GM12801 (cell line): ENCODE results near the gene PHF10.

Source experiments
- TF ChIP-seq, protein P1 (sequence below): IDR thresholded peaks from one replicate; pipeline ENCODE4 v1.5.1; 2011; ENCODE audit warnings: control low read depth; ENCODE audit not compliant: insufficient read length; ENCODE audit errors: extremely low read depth

Gene PHF10

GRCh38 chr6:169689287-169689686 lies 35.0 kb downstream of the PHF10 start:
- TF ChIP-seq, protein P1, sequence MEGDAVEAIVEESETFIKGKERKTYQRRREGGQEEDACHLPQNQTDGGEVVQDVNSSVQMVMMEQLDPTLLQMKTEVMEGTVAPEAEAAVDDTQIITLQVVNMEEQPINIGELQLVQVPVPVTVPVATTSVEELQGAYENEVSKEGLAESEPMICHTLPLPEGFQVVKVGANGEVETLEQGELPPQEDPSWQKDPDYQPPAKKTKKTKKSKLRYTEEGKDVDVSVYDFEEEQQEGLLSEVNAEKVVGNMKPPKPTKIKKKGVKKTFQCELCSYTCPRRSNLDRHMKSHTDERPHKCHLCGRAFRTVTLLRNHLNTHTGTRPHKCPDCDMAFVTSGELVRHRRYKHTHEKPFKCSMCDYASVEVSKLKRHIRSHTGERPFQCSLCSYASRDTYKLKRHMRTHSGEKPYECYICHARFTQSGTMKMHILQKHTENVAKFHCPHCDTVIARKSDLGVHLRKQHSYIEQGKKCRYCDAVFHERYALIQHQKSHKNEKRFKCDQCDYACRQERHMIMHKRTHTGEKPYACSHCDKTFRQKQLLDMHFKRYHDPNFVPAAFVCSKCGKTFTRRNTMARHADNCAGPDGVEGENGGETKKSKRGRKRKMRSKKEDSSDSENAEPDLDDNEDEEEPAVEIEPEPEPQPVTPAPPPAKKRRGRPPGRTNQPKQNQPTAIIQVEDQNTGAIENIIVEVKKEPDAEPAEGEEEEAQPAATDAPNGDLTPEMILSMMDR = no peak

- TF ChIP-seq, protein P1 = no peak
Observed at GRCh38 chr6:169685860-169686259, 38.4 kb downstream of the PHF10 start.

- TF ChIP-seq, protein P1 = no peak
Observed at GRCh38 chr6:169684056-169684455, 40.2 kb downstream of the PHF10 start.

- TF ChIP-seq, protein P1 = no peak
Observed at GRCh38 chr6:169678342-169678741, 46.0 kb downstream of the PHF10 start.

DNA sequence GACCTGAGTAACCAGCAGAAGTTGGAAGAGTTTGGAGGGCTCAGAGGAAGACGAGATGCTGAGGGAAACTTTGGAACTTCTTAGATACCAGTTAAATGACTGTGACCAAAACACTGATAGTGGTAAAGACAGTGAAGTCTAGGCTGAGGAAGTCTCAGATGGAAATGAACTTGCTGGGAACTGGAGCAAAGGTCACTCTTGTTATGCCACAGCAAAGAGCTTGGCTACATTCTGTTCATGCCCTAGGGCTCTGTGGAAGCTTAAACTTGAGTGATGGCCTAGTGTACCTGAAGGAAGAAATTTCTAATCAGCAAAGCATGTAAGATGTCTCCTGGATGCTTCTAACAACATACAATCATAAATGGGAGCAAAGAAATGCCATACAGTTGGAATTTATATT lies 47.2 kb downstream of the PHF10 start:
- TF ChIP-seq, protein P1 = no peak

DNA sequence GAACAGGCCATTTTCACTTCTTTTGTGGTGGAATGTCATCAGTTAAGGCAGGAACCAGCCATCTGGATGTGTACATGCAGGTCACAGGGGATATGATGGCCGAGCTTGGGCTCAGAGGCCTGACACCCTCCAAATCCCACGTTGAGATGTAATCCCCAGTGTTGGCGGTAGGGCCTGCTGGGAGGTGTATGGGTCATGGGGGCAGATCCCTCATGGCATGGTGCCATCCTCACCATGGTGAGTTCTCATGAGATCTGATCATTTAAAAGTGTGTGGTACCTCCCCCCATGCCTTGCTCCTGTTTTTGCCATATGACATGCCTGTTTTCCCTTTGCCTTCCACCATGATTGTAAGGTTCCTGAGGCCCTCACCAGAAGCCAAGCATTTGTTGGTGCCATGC lies 49.3 kb downstream of the PHF10 start:
- TF ChIP-seq, protein P1 = no peak

DNA sequence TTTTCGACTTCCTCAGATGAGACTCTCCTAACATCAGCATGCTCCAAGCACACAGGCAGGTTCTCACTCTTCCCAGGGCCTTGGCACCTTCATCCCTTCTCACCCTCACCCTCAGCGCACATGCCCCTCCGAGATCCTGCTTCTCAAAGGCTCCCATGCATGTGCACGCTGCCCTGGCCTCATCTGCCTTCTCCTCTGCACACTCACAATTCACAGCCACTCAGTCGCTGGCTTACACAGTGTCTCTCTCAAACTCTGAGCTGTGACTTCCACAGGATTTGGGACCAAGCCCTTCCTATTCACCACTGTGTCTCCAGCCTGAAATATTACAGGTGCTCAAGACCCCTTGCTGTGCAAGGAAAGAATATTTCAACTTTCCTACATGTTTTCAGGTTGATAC lies 52.7 kb downstream of the PHF10 start:
- TF ChIP-seq, protein P1 = no peak

- TF ChIP-seq, protein P1 = no peak
Observed at GRCh38 chr6:169669889-169670288, 54.4 kb downstream of the PHF10 start.
